Measurements from ENCODE around the gene E2F2.

Gene E2F2, protein sequence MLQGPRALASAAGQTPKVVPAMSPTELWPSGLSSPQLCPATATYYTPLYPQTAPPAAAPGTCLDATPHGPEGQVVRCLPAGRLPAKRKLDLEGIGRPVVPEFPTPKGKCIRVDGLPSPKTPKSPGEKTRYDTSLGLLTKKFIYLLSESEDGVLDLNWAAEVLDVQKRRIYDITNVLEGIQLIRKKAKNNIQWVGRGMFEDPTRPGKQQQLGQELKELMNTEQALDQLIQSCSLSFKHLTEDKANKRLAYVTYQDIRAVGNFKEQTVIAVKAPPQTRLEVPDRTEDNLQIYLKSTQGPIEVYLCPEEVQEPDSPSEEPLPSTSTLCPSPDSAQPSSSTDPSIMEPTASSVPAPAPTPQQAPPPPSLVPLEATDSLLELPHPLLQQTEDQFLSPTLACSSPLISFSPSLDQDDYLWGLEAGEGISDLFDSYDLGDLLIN

DNA sequence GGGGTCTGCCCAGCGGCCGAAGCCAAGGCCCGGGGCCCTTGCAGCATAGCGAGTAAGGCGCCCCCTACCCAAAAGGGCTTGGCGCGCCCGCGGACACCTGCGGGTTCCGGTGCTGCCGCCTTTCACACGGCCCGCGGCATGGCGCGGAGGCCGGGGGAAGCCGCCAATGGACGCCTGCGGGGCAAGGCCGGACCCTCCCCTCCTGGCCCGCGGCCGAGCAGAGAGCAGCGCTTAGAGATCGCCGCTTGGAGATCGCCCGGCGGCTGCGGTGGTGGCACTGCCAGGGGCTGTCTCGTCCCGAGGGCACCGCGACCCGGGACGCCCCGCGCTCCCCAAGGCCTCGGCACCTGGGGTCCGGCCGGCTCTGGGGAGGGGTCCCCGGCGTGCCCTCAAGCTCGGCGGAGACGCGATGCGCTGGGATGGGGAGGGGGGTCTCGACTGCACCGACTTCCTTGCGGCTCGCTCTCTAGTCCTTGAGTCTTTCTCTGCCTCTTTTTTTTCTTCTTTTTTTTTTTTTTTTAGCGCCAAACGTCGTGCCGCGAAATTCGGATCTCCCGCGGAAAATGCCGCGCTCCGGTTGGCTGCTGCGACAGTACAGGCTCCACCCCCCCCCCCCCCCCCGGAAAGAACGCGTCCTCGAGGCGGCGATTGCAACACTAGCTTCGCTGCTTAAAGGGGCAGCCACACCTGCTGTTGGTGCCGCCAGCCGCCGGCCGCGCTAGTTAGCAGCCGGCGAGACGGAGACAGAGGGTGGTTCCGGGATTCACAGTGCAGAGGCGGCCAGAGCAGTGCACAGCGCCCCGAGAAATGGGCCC lies at the start of gene E2F2:
TSS of gene E2F2 (minus strand) at position 487 of the 815 bp plus-strand sequence. CDS start at position 47, 440 bp downstream.
- peak within 1 kb of the TSS; percentile 88 for H3K27ac ChIP-seq
- TF ChIP-seq, protein P1, sequence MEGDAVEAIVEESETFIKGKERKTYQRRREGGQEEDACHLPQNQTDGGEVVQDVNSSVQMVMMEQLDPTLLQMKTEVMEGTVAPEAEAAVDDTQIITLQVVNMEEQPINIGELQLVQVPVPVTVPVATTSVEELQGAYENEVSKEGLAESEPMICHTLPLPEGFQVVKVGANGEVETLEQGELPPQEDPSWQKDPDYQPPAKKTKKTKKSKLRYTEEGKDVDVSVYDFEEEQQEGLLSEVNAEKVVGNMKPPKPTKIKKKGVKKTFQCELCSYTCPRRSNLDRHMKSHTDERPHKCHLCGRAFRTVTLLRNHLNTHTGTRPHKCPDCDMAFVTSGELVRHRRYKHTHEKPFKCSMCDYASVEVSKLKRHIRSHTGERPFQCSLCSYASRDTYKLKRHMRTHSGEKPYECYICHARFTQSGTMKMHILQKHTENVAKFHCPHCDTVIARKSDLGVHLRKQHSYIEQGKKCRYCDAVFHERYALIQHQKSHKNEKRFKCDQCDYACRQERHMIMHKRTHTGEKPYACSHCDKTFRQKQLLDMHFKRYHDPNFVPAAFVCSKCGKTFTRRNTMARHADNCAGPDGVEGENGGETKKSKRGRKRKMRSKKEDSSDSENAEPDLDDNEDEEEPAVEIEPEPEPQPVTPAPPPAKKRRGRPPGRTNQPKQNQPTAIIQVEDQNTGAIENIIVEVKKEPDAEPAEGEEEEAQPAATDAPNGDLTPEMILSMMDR (conservative IDR thresholded peaks at IDR 0.05) = no peak
- peak; percentile 41; the same call in 1 of the 2 replicates for TF ChIP-seq ZFX (IDR thresholded peaks at IDR 0.05)

DNA sequence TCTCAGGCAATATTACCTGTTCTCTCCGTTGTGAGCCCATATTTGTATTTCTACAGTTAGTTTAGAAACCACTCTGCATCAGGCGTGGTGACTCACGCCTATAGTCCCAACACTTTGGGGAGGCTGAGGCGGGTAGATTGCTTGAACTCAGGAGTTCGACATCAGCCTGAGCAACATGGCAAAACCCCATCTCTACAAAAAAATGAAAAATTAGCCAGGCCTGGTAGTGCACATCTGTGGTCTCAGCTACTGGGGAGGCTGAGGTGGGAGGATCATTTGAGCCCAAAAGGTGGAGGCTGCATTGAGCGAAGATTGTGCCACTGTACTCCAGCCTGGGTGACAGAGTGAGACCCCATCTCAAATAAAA lies 47.9 kb upstream of the E2F2 start:
- TF ChIP-seq ZFX (IDR thresholded peaks at IDR 0.05) = no peak
- TF ChIP-seq, protein P1 (conservative IDR thresholded peaks at IDR 0.05) = no peak
- peak overlapping the region; percentile 16; the same call in 1 of the 2 replicates for H3K27ac ChIP-seq

DNA sequence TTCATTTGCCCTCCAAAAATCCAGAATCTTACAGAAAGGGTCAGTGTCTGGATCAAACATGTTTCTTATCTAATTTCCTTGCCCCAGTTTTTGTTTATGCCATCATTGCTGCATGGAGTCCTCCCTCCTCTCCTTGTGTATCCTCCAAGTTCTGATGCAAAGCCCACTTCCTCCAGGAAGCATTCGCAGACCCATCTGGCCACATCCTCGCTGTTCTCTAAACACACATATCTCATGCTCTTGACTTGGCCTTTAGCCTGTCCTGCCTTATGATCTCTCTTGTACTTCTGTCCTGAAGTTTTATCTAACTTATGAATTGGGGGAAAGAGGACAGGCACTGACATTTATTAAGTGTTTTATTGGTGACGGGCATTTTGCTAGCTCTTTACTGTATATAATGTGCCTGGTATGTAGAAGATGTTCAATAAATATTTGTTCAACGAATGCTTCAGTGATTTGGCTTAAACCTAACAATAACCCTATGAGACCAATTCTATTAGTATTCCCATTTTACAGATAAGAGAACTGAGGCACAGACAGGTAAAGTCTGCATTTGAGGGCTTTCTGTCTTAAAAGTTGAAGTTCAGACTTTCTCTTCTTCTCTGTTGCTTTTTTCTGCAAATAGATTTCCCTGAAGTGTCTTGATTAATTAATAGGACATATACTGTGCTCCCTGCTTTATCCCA lies 47.4 kb upstream of the E2F2 start:
- TF ChIP-seq, protein P1 (conservative IDR thresholded peaks at IDR 0.05) = no peak
- no peak for TF ChIP-seq ZFX (IDR thresholded peaks at IDR 0.05)
- 0 out of 2 replicates have a peak overlapping the region, but pooled peaks have one; percentile 16 for H3K27ac ChIP-seq

DNA sequence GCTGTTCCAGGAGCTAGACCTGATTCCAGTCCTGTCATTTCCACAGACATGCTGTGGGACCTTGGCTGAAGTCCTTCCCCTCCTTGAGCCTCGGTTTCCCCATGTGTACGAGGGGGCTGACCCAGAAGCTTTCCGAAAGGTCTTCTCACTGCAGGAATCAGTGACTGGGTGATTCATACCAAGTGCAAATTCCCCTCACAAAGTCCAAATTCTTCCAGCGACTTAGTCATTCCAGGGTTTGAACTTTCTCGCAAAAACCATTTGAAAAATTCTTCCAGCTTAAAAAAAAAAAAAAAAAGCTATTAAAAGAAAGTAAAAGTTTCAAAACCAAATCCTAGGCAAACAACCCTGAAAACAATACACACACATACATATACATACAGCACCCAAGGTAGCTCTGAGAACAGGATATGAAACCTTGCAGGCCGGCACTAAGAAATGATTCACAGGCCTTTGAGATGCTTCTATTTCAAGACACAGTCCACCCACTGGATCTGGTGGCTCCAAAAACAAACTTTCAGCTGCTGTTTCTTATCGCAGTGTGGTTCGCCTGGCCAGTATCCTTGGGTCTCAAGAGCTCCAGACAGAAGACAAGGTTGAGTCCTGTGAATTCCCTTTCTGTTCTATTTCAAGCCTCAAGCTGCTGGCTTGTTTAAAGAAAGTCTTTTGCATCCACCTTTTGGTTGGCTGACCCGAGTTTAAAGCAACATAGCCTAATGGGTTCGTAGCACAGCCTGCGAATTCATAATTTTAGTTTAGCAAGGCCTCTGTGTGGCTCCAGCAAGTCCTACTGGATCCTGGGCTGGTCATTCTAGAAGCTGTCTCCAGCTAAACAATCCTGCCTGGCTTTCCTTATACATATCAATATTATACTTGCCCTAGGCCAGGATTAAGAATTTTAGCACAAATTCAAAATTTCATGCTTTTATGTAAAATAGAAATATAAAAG lies 46.3 kb upstream of the E2F2 start:
- peak overlapping the region; percentile 37 for H3K27ac ChIP-seq
- TF ChIP-seq ZFX (IDR thresholded peaks at IDR 0.05) = no peak
- TF ChIP-seq, protein P1 (conservative IDR thresholded peaks at IDR 0.05) = no peak

DNA sequence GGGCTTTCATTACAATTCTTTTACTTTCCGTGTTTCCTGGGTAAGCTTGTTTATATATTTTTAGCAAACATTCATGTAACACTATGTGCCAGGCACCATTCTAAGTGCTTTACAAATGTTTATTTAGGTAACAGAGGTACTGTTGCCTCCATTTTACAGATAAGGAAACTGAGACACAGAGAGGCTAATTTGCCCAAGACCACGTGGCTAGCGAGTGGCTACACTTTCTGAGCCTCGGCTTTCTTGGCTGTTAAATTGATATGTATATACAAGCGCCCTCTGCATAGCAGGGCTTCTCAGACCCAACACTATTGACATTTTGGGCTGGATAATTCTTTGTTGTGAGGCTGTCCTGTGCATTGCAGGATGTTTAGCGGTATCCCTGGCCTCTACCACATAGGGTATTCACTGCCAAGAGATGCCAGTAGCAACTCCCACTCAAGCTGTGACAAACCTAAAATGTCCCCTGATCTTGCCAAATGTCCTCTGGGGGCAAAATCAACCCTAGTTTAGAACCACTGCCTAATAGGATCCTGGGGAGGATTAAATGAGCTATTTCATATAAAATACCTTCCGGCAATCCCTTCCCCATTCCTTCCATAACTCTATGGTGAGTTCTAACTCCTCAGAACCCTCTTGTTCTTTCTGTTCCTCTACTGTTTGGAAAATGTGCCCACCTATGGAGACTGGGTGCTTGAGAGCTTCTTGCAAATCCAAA lies 45.5 kb upstream of the E2F2 start:
- TF ChIP-seq, protein P1 (conservative IDR thresholded peaks at IDR 0.05) = no peak
- TF ChIP-seq ZFX (IDR thresholded peaks at IDR 0.05) = no peak
- peak overlapping the region; percentile 37 for H3K27ac ChIP-seq
